NCI-H128 (cell line): Measurements from ENCODE around the gene PLEKHG2.

Experiments used
- DNase-seq: peaks from one replicate; lab custom pipeline; 2025; ENCODE audit not compliant: unreplicated experiment; lab: John Stamatoyannopoulos, UW

The PLEKHG2 gene

GRCh38 chr19:39420769-39421168 is 8.3 kb downstream of the PLEKHG2 start:
- DNase-seq = no peak

GRCh38 chr19:39422020-39422419 is 9.6 kb downstream of the PLEKHG2 start:
- no peak for DNase-seq

- DNase-seq = no peak
Measured at GRCh38 chr19:39423258-39424086, 11.0 kb downstream of the PLEKHG2 start.

DNA sequence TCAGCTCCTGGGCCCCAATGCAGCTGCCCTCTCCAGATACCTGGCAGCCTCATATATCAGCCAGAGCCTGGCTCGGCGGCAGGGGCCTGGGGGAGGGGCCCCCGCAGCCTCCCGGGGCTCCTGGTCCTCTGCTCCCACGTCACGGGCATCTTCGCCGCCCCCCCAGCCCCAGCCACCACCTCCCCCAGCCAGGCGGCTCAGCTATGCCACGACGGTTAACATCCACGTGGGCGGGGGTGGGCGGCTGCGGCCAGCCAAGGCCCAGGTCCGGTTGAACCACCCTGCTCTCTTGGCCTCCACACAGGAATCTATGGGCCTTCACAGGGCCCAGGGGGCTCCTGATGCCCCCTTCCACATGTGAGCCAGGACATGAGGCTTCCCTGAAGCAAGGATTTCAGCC is 12.5 kb downstream of the PLEKHG2 start:
- DNase-seq = no peak

GRCh38 chr19:39425744-39426143 is 13.3 kb downstream of the PLEKHG2 start:
- DNase-seq = no peak

DNA sequence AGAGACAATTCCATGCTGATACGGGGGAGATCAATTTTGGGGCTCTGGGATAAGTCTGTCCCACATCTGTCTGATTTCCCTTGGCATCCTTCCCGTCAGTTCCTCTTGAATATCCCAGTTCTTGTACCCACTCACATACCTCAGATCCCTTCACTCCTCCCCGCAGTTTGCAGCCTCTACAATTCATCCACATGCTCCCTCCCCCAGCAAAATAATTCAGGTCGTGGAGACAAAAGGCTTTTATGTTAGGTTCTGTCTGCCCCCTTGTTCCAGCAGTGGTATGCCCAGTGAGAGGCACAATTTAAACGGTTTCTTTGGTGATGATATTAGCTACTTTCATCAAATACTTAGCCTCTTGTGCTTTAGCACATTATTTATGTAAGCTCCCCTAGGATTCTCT is 13.7 kb downstream of the PLEKHG2 start:
- no peak for DNase-seq

DNA sequence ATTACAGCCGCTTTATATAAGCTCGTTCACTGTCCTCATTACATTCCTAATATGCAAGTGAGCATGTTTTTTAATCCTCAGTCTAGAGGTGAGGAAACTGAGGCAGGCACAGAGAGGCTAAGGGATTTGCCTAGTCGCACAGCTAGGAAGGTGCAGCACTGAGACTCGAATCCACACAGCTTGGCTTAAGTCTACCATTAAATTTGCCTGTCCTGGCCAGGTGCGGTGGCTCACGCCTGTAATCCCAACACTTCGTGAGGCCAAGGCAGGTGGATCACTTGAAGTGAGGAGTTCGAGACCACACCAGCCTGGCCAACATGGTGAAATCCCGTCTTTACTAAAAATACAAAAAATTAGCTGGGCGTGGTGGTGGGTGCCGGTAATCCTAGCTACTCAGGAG is 15.2 kb downstream of the PLEKHG2 start:
- DNase-seq = no peak

DNA sequence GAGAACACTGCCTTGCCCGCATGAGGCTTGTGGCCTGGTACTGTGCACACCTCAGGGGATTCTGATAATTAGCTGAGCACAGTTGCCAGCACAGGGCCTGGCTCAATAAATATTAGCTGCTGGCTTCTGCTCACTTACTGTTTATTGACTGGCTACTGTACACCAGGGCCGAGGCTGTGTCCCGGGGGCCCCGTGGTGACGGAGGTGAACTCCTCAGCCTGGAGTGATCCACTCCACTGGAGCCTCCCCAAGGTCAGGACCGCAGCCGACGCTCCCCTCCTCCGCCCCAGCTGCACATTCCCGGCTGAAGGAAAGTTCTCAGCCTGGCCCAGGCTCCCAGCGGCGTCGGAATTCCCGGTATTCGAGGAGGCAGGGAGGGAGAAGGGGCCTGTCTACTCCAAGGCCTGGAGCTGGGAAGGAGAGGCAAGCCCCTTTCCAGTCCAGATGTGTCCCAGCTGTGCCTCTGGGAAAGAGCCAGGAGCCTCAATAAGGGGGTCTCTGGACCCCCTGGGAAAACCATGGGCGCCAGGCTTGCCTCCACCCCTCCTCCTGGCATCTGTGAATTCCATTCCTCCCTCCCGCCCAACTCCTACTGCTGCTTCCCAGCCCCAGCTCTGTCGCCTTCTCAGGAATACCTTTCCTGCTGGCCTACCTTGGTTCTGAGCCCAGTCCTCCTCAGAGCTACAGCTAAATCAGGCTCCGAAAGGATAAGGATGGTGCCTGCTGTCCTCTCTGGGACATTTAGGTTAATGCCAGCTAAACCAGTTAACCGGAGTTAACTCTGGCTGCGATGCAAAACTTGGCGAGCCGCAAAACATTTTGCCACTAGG is 16.0 kb downstream of the PLEKHG2 start:
- DNase-seq = no peak

DNA sequence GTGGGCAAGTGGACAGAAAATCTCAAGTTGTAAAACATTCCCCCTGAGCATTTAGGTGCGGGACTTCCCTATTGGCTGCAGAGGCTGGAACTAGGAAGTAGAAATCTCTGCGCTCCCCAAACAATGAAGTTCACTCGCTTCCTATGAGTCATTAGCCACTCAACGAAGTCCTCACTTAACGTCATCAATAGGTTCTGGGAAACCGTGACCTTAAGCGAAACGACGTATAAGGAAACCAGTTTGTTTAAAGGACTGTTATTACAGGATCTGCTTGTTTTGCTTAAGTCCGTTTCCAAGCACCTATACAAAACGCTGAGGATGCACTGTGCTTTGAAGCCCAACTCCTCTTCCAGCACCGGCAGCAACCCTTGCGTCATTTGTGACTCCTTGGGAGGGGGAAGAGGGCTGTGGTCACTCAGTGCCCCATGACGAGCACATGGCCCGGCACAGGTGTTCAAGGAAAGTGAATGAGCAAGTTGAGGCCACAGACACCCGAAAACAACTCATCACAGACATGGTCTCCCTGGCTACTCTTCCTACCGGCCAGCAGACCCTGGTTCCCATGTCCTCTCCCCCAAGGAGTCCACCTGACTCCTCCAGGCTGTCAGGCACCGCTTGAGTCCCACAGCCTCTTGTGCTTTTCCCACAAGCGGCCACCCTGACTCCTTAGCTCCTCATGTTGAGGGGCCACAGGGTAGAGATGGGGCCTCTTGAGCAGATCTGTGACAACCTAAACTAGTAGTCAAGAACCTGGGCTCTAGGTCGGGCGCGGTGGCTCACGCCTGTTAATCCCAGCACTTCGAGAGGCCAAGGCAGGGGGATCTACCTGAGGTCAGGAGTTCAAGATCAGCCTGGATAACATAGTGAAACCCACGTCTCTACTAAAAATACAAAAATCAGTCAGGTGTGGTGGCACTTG is 18.5 kb downstream of the PLEKHG2 start:
- no peak for DNase-seq

GRCh38 chr19:39432677-39433025 is 20.2 kb downstream of the PLEKHG2 start:
- no peak for DNase-seq

DNA sequence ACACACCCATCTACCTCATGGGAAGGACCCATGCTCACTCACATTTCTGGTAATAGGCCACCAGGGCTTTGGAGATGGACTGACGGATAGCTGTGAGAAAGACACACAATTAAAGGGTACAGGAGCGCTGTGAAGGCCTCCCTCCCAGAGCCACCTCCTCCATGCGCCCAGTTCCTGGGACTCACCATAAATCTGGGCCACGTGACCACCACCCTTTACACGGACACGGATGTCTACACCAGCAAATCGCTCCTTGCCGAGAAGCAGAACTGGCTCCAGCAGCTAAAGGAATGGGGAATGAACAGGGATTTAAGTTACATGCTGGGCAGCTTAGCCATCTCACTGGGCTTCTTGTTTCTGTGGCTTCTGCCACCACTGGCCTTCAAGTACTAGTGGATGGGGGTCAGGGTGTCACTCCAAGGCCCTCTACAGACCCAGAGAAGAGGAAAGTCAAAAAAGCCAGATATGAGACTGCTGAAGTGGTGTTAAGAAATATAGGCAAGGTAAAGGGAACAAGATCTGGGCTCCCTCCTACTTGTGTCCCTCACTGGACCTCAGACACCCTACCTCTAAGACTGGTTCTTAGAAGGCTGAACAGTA is 21.1 kb downstream of the PLEKHG2 start:
- no peak for DNase-seq

GRCh38 chr19:39434123-39435076 is 21.9 kb downstream of the PLEKHG2 start:
- DNase-seq = no peak

GRCh38 chr19:39435499-39436349 is 23.3 kb downstream of the PLEKHG2 start, which contains the start of gene RPS16:
TSS of gene RPS16 (minus strand) at chr19:39435949. CDS start at chr19:39435895, 54 bp downstream.
- peak; percentile 97 for DNase-seq

DNA sequence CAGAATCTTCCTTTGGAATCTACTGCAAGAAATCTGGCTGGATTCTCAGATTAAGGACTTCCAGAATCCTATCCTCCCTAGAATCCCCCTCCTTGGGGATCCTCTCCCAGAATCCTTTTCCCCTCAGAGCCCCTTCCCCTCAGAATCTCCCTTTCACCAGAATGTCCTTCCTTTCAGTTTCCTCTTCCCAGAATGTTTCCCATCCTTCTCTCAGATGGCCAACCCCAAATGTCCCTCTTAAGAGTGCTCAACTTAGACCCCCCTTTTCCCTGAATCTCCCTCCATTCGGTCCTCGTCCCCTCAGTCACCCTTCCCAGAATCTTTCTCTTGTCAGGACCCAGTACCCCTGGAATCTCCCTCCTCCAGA is 23.9 kb downstream of the PLEKHG2 start:
- no peak for DNase-seq

DNA sequence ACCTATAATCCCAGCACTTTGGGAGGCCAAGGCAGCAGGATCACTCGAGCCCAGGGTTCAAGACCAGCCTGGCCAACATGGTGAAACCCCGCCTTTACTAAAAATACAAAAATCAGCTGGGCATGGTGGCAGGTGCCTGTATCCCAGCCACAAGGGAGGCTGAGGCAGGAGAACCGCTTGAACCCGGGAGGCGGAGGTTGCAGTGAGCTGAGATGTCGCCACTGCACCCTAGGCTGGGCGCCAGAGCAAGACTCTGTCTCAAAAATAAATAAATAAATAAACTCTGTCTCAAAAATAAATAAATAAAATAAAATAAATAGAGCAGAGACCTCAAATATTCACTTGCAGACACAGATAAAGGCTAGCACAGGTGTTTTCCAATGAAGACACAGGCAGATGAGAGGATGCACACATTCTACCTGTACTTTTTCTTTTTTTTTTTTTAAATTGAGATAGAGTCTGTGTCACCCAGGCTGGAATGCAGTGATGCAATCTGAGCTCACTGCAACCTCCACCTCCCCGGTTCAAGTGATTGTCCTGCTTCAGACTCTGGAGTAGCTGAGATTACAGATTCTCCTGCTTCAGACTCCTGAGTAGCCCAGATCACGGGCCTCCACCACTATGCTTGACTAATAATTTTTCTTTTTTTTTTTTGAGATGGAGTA is 25.9 kb downstream of the PLEKHG2 start:
- DNase-seq = no peak

GRCh38 chr19:39444598-39445195 is 32.2 kb downstream of the PLEKHG2 start:
- no peak for DNase-seq

DNA sequence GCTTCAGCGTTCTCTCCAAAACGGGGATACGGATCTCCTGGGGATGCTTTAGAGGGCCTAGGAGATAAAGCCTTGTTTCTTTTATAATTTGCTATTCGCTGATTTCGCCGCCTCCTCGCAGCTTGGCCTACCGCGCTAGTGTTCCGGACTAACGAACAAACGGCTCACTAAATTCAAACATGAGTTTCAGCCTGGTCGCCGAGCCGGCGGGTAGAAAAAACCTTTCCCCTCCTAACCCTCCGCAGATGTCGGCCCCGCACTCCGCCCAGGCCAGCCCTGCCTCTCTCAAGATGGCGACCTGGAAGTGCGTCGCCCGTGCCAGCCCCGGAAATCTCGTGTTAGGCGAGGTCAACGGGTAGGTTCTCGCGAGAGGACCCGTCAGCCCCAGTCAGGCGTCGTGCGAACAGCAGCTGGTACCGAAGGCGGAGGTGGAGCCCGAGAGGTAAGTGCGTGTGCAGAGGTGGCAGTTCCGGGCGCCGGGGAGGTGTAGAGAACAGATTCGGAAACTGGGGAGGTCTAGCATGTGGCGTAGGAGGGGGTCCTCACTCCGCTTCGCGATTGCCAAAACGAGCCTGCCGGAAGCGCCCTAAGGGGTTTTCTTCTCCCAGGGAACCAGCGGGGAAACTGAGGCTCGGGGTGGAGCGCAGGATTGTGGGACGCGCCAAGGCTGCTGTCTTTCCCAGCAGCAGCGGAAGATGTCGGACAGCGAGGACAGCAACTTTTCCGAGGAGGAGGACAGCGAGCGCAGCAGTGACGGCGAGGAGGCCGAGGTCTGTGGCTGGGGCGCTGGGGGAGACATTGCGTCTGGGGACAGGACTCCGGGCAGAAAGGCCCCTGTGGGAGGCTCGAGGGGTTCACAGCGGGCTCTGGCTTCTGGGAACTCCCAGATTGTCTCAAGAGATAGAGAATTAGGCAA is 33.0 kb downstream of the PLEKHG2 start, which contains the start of gene SUPT5H:
TSS of gene SUPT5H (plus strand) at position 387 of the 916 bp plus-strand sequence. CDS start at position 696, 309 bp downstream.
- peak; percentile 97 for DNase-seq
